ENCODE results near the gene GRIA4. TPM values are rescaled to one million over a fixed set of nuclear protein-coding genes. Genes with fewer than 3 reads are reported as not detected.

GRIA4 gene
- polyA plus RNA-seq, 6 donors from 2014 or later = not detected

DNA sequence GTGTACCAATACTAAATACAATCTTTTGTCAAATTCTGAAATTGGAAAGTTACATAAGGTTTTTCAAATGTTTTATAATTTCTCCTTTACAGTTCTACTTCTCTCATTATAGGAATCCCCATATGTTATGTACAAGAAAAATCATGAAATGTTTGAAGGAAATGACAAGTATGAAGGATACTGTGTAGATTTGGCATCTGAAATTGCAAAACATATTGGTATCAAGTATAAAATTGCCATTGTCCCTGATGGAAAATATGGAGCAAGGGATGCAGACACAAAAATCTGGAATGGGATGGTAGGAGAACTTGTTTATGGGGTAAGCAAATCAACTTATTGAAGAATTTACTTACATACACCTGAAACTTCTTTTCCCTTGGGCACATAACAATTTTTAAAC lies 308.7 kb downstream of the GRIA4 start:
- ATAC-seq (ENCODE audit: low read depth in 2 of 2) (no peak), DNase-seq (no peak)
- H3K36me3 Mint-ChIP-seq = no peaks in the 10 kb centered on the region
- no peak overlapping the region for H3K4me3 Mint-ChIP-seq
- no peaks in the 10 kb centered on the region for H3K4me1 Mint-ChIP-seq
- H3K27me3 Mint-ChIP-seq = no peaks in the 10 kb centered on the region
- no peak overlapping the region for H3K27ac Mint-ChIP-seq
- no peaks in the 10 kb centered on the region for H3K9me3 Mint-ChIP-seq

DNA sequence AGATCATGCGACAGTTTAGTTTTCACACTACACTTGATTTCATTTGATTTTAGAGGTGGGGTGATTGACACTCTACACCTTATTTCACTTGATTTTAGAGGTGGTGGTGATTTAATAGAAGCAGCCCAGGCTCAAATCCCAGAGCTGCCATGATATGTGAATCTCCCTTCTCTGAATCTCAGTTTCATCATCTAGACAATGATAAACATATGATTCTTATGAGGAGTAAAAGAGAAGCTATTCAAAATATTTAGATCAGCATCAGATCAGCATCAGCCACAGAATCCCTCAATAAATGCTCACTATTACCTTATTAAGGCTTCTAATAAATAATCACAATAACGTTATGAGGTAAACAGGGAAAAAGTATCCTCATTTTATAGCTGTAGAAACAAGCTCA lies 313.4 kb downstream of the GRIA4 start:
- Mint-ChIP-seq H3K4me1 (no peaks in the 10 kb centered on the region), H3K27me3 (no peaks in the 10 kb centered on the region), H3K36me3 (no peaks in the 10 kb centered on the region), H3K9me3 (no peaks in the 10 kb centered on the region), H3K27ac (no peak overlapping the region), H3K4me3 (no peak overlapping the region)
- ATAC-seq (ENCODE audit: low read depth in 2 of 2) (no peak), DNase-seq (no peak)

DNA sequence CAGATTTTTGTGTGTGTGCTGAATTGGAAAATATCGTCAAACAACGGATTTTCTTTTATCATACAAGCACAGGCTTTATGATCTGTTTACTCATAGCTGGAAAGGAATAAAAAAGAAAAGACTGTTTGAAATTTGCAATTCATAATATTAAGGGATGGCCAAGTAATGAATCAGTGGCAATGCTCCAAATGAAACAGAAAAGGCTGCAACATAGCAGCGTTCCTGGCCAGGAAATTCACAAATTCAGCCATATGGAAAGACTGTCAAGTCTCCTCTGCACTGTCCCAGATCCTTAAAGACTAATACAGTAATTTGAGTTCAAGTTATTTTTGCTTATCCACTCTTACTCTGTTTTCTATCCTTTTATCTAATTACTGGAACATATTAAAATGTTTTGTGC lies 313.9 kb downstream of the GRIA4 start:
- Mint-ChIP-seq H3K36me3 (no peaks in the 10 kb centered on the region), H3K27ac (no peak overlapping the region), H3K4me1 (no peaks in the 10 kb centered on the region), H3K9me3 (no peaks in the 10 kb centered on the region), H3K27me3 (no peaks in the 10 kb centered on the region), H3K4me3 (no peak overlapping the region)
- ATAC-seq (ENCODE audit: low read depth in 2 of 2) (no peak), DNase-seq (no peak)

DNA sequence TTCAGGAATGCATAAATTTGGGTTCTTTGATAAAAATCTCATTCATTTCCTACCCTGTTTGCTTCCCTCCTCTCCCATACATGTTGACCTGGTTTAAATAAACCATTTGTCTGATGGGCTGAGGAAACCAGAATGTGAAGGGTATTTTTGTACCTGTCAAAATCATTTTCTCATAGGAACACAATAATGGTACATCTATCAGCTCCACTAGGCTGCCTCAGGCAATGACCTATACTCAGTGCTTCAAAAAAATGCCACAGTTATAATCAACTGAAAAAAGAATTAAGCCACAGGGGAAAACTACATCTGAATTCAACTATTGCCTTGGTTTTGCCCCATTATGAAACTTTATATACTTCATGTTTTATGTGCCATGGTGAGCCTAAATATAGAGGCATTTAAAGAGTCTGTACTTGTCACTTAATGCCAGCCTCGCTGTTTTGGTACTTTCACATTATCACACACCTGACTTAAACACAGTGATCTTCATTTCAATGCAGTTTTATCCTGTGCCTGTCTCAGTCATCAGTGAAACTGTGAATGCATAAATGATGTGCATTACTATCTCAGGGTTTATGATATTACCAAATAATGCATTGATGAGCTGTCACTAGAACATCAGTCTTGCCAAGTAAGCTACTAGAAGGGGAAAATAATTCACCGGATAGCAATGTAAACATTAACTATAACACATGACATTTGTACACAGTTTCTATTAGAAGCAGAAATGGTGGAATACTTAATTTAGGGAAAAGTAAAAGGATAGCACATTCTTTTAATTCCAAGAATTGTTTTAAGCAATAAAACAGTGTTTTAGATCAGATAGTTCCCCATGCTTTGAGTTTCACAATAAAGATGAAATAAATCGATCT lies 319.4 kb downstream of the GRIA4 start:
- Mint-ChIP-seq H3K4me3 (no peak overlapping the region), H3K27me3 (no peaks in the 10 kb centered on the region), H3K27ac (no peak overlapping the region), H3K36me3 (no peaks in the 10 kb centered on the region), H3K4me1 (no peaks in the 10 kb centered on the region), H3K9me3 (no peaks in the 10 kb centered on the region)
- DNase-seq = no peak
- ATAC-seq (ENCODE audit: low read depth in 2 of 2) = no peak

DNA sequence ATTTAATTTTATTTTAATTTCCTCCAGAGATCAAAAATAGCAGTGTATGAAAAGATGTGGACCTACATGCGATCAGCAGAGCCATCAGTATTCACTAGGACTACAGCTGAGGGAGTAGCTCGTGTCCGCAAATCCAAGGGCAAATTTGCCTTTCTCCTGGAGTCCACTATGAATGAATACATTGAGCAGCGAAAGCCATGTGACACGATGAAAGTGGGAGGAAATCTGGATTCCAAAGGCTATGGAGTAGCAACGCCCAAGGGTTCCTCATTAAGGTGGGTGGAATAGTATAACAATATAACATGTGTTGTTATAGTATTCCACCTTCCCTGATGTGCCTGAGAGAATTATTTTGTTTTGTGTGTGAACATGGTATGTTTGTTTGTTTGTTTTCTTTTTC lies 323.8 kb downstream of the GRIA4 start:
- no peaks in the 10 kb centered on the region for H3K4me1 Mint-ChIP-seq
- no peak for DNase-seq
- no peak for ATAC-seq (ENCODE audit: low read depth in 2 of 2)
- no peaks in the 10 kb centered on the region for H3K36me3 Mint-ChIP-seq
- no peak overlapping the region for H3K27ac Mint-ChIP-seq
- no peak overlapping the region for H3K4me3 Mint-ChIP-seq
- no peaks in the 10 kb centered on the region for H3K9me3 Mint-ChIP-seq
- H3K27me3 Mint-ChIP-seq = no peaks in the 10 kb centered on the region

DNA sequence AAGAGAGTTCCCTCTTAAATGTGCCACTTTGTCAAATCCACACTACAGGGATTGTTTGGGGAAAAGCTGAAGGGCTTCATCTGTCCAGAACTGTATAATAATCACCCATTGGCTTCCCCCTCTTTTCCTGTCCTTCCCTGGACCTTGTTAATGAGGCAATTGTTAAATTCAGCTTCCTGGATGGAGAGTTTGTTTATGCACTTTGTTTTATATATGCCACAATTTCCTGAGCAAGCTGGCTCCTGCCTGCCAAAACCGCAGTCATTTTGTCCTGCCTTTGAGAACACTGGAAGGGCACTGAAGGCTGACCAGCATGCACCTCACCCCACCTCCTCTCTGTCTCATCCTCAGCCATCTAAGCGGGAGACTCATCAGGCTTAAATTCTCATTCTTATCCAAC lies 325.9 kb downstream of the GRIA4 start:
- Mint-ChIP-seq H3K27ac (no peak overlapping the region), H3K27me3 (no peaks in the 10 kb centered on the region), H3K4me3 (no peak overlapping the region), H3K4me1 (no peaks in the 10 kb centered on the region), H3K9me3 (peaks cover 0 to 2% (median 0%) of the 10 kb centered on the region in 7 donors), H3K36me3 (no peaks in the 10 kb centered on the region)
- DNase-seq (no peak), ATAC-seq (ENCODE audit: low read depth in 2 of 2) (no peak)

DNA sequence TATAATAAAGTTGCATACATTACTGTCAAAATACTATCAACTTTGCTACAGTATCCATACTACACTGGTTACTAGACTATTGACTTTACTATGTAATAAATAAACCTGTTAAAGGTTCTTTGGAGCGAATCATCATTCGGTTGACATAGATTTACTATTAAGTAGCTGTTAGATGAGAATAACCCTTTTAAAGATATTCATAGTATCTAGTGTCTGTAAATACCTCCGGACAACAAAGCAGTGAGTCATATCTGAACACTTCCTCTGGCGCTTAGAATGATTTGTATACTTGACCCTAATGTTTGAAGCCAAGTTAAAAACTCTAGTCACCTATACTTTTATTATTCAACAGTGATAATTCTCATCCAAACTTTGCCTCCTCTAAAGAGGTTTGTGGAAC lies 327.5 kb downstream of the GRIA4 start:
- Mint-ChIP-seq H3K27me3 (no peaks in the 10 kb centered on the region), H3K4me3 (no peak overlapping the region), H3K4me1 (no peaks in the 10 kb centered on the region), H3K36me3 (no peaks in the 10 kb centered on the region), H3K9me3 (peaks cover 0 to 2% (median 0%) of the 10 kb centered on the region in 7 donors), H3K27ac (no peak overlapping the region)
- DNase-seq (no peak), ATAC-seq (ENCODE audit: low read depth in 2 of 2) (no peak)

DNA sequence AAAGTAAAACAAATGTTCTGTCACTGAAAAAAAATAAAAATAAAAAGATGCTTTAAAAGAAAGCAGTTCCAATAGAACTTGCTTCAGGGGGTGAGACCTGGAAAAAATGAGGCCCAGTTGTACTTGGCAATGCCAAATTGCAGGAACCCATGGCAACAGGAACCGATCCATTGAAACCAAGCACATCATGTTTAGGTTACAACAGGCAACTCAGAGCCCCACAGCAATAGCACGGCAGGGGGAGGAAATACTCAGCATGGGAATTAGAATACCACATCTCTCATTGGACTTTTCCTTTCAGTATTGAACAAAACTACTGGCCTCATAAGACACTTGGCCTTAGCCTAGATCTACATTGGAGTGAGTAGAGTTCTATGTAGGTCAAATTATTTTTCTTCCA lies 327.9 kb downstream of the GRIA4 start:
- DNase-seq (no peak), ATAC-seq (ENCODE audit: low read depth in 2 of 2) (no peak)
- H3K4me1 Mint-ChIP-seq = no peaks in the 10 kb centered on the region
- peaks cover 0 to 2% (median 0%) of the 10 kb centered on the region in 7 donors for H3K9me3 Mint-ChIP-seq
- no peak overlapping the region for H3K4me3 Mint-ChIP-seq
- H3K27me3 Mint-ChIP-seq = no peaks in the 10 kb centered on the region
- H3K27ac Mint-ChIP-seq = no peak overlapping the region
- no peaks in the 10 kb centered on the region for H3K36me3 Mint-ChIP-seq

DNA sequence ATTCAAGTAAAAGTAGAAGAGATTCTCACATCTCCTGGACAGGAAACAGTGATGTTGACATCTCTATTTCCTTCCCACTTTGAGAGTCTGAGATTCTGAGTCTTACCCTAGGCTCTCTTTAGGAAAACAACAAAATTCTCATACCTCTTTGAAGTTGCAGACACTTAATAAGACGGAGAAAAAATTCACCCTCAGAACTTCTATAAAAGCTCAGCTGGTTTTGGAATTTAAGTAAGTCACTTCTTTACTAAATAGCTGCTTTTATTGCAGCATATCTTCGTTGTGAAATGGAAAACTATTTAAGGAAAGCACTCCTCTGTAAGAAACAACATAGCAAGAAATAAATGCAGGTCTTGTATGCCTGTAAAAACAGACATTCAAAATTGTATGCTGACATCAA lies 333.0 kb downstream of the GRIA4 start:
- H3K36me3 Mint-ChIP-seq = no peaks in the 10 kb centered on the region
- DNase-seq = no peak
- no peaks in the 10 kb centered on the region for H3K4me1 Mint-ChIP-seq
- peaks cover 0 to 5% (median 0%) of the 10 kb centered on the region in 3 donors for H3K27me3 Mint-ChIP-seq
- no peak overlapping the region for H3K27ac Mint-ChIP-seq
- ATAC-seq (ENCODE audit: low read depth in 2 of 2) = no peak
- H3K4me3 Mint-ChIP-seq = no peak overlapping the region
- peaks cover 0 to 2% (median 0%) of the 10 kb centered on the region in 7 donors for H3K9me3 Mint-ChIP-seq

DNA sequence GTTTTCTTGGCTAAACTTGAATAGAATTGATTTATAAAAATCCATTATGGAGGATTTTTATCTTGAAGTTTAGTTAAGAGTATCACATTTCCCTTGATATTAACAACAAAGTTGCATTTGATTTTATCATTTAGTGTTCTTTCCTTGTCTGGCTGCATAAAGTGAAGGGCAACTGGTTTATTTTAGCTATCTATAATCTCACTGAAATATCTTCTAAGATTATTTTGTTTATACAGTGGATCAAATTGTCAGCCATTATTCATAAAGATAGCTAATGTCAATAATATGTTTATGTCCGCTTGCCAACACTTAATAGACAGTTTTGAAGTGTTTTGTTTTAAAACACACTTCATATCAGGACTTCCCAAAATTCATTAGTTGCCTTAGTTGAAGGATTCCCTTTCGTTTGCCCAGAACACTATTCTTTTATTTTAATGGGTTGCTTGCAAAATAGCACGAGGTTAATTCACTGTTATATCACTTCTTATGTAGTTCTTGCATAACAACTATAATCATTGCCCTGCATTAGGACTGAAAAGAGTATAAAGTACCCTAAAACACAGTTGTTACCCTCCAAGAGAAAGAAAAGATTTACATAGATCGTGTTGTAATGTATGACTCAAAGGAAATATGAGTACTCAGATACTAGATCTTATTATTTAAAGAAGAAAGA lies 339.2 kb downstream of the GRIA4 start:
- H3K27ac Mint-ChIP-seq = no peak overlapping the region
- ATAC-seq (ENCODE audit: low read depth in 2 of 2) = no peak
- H3K36me3 Mint-ChIP-seq = no peaks in the 10 kb centered on the region

DNA sequence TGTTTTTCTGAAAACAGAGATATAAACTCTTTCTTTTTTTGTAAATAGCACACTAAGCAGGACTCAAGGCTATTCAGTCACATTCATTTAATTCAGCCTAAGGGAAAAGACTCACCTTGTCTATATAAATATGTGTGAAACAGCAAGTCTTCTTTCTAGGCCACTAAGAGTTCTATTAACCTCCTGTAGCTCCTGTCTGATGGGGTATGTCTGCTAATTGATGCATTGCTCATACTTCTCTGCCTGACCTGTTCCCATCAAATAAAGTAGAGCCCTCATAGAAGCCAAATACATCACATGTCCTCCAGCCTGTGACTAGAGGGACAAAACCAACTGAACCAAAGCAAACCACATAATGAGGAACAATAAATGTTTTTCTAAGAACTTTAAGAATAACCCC lies 344.0 kb downstream of the GRIA4 start:
- peaks cover 0 to 3% (median 0%) of the 10 kb centered on the region in 3 donors for H3K27me3 Mint-ChIP-seq
- H3K27ac Mint-ChIP-seq = no peak overlapping the region
- H3K9me3 Mint-ChIP-seq = peaks cover 0 to 33% (median 10%) of the 10 kb centered on the region in 7 donors
- no peak overlapping the region for H3K4me3 Mint-ChIP-seq
- no peak for DNase-seq
- H3K36me3 Mint-ChIP-seq = no peaks in the 10 kb centered on the region
- no peak for ATAC-seq (ENCODE audit: low read depth in 2 of 2)
- H3K4me1 Mint-ChIP-seq = no peaks in the 10 kb centered on the region

More for the DNA sequence above, 339.2 kb downstream of the GRIA4 start:
- no peaks in the 10 kb centered on the region for H3K4me1 Mint-ChIP-seq
- no peak for DNase-seq
- H3K9me3 Mint-ChIP-seq = no peaks in the 10 kb centered on the region
- H3K4me3 Mint-ChIP-seq = no peak overlapping the region
- H3K27me3 Mint-ChIP-seq = peaks cover 0 to 5% (median 0%) of the 10 kb centered on the region in 3 donors

DNA sequence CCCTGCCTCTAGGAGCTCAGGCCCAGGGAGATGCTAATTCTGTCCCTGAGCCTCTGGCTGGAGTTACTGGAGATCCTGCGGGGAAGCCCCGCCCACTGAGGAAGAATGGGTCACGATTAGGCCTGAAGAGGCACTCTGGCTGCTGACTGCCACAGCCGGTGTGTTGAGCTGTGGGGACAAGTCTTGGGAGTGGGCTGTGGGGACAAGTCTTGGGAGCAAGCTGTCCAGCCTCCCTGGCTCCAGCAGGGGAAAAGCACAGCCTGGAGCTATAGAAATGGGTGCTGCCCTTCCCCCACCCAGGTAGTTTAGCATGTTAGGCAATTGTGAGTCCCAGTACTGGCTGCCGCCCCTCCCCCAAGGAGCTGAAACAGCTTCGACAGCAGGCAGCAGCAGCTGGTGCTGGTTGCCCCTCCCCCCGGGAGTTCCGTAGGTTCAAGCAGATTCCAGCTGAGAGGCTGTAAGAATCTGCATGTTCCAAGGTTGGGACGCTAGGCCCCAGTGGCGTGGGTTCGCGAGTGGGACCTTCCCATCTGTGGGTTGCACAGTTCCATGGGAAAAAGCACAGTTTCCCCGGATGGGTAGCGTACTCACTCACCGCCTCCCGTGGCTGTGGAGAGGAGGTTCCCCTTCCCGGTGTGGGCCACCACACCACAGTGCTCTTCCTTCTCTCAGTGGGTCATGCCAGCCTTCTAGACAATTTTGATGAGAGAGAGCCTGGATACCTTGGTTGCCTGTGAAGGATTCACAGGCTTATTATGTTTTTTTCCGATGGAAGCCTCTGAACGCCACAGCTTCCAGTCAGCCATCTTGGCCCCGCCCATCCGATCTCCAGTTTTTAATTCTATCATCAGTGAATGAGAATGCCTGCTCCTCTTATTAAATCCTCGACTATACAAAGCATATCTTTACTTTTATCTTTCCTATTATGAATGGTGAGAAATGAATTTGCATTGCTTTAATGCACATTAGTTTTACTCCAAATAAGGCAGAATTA lies 350.7 kb downstream of the GRIA4 start:
- no peak for ATAC-seq (ENCODE audit: low read depth in 2 of 2)
- DNase-seq = no peak
- no peaks in the 10 kb centered on the region for H3K36me3 Mint-ChIP-seq
- peaks cover 4 to 36% (median 14%) of the 10 kb centered on the region in 7 donors for H3K9me3 Mint-ChIP-seq
- no peak overlapping the region for H3K4me3 Mint-ChIP-seq
- H3K4me1 Mint-ChIP-seq = no peaks in the 10 kb centered on the region
- H3K27me3 Mint-ChIP-seq = peaks cover 0 to 10% (median 0%) of the 10 kb centered on the region in 3 donors
- H3K27ac Mint-ChIP-seq = no peak overlapping the region

DNA sequence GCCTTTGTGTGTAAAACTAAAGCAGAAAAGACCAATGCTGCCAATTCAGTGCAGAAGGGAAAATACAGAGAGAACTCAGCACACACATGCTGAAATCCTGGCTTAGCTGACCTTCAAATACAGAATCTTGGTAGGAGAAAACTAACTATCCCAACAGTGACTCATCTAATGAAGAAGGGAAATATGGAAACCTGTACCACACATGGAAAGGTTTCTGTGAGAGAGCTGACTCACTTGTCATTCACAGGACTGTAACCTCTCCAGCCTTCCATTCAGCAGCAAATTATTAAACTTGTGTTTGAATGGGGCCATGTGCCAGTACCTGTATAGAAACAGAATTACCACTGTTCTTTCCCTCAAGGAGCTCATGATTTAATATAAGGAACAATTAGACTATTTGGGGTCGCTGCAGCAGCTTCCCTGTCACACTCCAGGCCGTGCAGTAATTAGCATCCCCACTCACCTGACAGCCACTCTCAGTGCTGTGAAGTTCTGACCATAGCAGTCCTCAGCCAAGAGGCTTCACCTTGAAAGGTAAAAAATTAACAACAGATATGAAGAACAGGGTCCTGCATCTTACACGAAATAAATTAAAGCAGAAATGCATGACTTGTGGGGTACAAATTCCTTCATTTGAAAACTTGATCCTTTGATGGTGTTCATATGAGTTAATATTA lies 358.3 kb downstream of the GRIA4 start:
- Mint-ChIP-seq H3K27ac (peak overlapping the region in 1 of 6 donors; percentile 47), H3K9me3 (no peaks in the 10 kb centered on the region), H3K27me3 (no peaks in the 10 kb centered on the region), H3K4me3 (no peak overlapping the region), H3K4me1 (no peaks in the 10 kb centered on the region), H3K36me3 (no peaks in the 10 kb centered on the region)
- ATAC-seq (ENCODE audit: low read depth in 2 of 2) (no peak), DNase-seq (no peak)
